ENCODE data around the gene PTCRA.
"Not testable (repeated sequence)": the region's sequence is repeated elsewhere in the genome, so short reads cannot be mapped to it uniquely, and the experiment has no call there.

DNA sequence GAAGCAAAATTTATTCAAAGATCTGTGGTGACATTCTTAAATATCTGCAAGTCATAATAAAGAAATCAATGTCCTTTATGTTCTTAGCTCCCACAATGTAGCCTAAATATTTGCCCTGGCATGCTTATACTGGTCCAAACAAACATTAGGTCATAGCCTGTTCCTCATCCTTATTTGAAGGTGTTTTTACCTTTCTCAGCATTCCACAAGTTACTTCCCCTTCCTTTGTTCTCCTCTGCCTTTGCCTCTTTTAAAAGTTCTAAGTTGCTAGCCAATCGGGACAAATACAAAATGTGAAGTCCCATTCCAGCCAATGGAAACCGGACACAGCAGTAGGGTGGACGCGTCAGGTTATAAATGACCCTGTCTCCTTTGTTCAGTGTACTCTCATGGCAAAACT, 38.6 kb downstream of the PTCRA start:
- not testable (repeated sequence) for TF ChIP-seq POLR2AphosphoS5, POLR2A (IDR thresholded peaks at IDR 0.05; ENCODE audit: low read depth, low read length)

All from GM12891 (cell line).